HG02870 (cell line): ENCODE measurements around the gene CELSR3.

ENCODE experiments used
- ATAC-seq: cut with Tn5 transposase; IDR thresholded peaks from one replicate; pipeline ENCODE4 v1.9.1; 2021; ENCODE audit warnings: mild to moderate bottlenecking, moderate library complexity; ENCODE audit not compliant: unreplicated experiment

CELSR3 gene

DNA sequence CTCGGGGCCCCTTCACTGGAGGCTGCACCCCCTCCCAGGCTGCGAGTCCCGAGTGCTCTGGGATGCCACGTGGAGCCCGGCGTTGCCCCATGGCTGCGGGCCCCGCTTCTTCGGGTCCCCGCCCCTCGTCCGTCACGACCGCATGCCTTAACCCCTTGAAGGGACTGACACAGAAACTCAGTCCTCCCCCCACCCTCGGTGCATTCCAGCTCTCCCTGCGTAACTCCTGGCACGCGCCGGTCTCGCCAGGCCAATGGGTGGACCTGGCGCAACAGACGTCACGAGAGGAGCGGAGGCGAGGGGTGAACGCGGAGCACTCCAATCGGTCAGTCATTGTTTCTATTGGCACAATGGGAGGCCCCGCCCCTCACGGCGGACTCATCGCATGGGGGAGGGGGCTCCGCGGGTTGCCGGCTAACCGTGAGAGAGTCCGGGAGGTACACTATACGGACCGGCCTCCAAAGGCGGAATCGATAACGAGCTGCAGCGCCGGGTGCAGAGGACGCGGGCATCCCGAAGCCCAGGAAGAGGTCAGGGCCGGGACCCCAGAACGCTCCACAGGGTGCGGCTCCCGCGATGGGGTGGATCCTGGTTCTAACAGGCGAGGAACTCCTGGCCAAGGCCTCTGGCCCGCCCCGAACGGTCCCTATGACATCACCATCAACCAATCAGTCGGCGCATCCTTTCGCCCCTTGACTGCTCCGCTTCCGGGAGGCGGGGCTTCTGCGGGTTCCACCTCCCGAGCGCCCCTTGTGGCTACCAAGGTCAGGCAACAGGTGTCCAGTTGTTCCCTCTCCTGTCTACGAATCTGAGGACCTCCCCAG, 1.0 kb upstream of the CELSR3 start:
- peak; percentile 81 for ATAC-seq

DNA sequence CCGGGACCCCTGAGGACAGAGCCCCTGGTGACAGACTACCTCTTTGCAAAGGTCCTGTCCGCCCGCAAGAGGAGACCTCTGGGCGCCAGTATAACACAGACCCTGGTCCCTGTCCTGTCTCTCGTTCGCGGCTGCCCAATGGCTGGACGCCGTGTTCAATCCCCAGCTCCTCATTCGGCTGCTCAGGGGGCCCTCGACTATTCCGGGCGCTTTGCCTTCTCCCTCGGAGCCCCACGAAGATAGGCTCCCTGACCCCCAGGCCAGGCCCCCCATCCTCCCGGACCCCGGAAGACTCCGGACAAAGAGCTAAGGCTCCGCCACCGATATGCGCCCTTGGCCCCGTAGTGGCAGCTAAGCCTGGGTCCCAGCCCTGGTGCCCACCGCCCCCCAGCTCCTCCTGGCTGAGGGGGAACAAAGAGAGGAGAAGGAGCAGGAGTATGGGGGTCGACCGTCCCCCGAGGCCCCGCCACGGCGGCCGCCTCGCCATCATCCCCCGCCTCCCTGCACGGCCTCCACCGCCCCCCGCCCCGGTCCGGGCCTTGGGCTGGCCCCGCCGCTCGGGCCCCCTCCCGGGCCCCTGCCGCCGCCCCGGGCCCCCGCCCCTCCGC, 437 bp downstream of the CELSR3 start:
- ATAC-seq: no peak

DNA sequence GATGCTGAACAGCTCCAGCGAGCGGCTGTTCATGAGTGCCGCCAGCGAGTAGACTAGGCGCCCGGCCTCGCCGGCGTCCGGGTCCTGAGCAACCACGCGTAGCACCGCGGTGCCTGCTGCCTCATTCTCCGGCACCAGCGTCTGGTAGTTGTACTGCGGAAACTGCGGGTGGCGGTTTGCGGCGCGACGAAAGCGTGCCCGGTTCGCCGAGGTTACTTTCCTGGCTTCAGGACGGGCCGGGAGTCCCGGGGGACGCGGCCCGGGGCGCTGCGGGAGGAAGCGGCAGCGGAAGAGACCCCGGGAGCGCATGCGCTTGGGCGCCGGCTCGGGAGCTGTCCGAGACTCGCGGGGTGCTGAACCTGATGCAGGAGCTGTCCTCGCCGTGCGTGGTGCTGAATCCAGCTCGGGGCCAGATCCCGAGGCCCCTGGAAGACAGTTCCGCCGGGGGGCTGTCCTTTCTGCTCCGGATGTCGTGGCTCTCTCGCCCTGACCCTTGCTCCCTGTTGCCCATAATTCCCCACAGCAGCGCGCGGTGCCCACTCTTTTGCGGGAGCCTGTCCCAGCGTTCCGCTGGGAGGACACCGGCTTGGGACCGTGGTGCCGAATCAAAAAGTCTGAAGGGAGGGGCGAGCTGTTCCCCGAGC, 1.1 kb downstream of the CELSR3 start:
- ATAC-seq: no peak

DNA sequence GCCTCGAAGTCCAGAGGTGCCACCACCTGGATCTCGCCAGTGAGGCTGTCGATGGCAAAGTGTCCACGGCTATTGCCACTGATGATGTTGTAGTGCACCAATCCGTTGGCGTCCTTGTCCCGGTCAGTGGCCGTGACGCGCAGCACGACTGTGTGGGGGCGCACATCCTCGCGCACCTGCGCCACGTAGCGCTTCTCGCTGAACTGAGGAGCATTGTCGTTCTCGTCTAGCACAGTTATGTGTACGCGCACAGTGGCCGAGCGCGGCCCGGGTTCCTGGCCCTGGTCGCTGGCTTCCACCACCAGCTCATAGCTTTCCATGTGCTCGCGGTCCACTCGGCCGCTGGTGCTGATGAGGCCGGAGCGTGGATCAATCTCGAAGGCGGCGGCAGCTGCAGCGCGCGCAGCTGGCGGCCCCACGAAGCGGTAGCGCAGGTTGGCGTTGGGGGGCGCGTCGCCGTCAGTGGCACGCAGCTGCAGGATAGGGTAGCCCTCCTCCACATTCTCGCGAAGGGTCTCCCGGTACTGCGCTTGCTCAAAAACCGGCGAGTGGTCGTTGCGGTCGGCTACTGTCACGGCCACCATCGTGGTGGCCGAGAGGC, 1.8 kb downstream of the CELSR3 start:
- no peak for ATAC-seq

DNA sequence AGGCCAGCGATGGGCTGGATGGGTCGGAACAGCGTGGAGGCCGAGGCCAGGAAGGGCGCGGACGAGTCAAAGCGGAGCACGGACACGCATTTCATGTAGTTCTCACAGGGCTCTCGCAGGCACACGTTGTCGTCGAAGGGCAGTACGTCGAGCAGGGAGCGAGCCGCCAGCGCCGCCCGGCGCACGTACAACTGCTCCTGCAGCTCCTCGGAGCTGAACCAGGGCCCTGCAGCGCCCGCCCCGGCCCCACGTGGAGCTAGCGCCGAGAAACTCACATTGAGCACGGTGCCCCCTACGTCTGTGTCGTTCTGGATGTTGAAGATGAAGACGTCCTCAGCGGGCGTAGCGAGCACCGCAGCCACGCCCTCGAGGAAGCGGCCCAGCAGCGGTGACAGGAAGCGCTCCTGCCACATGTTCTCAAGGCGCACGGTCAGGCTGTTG, 5.8 kb downstream of the CELSR3 start:
- ATAC-seq: no peak

DNA sequence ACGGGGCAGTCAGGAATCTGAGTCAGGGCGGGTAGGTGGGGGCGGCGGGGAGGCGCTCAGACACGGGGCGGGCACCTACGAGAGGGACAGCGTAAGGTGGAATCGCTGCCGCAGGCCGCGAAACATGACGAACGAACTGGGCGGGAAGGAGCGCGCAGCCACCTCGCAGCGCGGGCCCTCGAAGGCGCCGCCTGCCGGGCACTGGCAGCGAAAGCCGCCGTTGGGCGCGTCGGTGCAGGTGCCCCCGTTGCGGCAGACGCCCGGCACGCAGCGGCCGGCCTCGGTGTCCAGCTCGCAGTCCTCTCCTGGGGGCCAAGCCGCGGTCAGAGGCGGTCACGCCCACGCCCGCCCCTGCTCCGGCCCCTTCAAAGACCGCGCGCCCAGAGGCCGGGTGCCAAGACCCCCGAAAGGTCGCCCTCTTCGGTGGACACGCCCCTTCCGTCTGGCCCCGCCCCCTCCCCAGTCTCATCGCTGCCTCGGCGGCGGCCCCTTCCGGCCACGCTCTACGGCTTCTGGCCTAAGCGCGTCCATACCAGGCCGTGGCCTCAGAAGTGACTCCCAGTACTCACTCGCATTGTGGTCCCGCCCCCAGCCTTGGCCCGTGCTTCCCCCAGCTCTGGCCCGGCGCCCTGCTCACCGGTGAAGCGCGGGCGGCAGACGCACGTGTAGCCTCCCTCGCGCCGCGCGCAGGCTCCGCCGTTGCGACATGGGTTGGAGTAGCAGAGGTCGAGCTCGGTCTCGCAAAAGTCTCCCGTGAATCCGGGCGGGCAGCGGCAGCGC, 6.4 kb downstream of the CELSR3 start:
- ATAC-seq: peak; percentile 50

DNA sequence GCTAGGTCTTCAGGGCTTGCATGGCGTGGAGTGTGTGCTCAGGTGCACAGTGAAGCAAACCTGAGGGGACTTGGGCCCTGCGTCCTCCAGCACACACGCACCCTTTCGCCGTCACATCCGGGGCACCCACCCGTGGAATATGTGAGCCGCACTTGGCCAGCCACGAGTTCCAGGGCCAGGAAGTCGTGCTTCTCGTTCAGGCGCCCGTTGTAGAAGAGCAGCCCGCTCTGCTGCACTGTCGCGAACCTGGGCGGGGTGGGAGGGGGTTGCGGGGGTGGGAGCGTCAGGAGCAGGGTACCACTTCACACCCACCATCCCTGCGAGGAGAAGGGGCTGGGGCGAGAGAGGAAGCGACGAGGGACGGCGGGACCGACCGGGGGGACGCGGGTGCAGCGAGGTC, 7.1 kb downstream of the CELSR3 start:
- no peak for ATAC-seq

DNA sequence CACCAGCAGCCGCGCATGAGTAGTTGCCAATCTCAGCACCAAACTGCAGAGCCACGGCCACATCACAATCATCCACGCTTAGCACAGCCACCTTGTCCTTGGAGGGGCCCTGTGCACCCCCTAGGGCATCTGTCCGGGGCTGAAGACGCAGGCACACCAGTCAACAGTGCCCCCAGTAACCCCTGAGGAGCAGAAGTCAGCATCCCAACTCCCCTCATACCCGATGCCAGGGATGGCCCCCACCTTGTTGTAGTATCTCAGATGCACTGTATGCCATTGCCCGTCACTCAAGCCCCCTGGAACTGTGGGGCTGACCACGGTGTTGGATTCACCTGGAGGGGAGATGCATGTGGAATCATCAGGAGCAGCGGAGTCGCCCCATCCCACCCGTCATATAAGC, 7.6 kb downstream of the CELSR3 start:
- ATAC-seq: no peak

DNA sequence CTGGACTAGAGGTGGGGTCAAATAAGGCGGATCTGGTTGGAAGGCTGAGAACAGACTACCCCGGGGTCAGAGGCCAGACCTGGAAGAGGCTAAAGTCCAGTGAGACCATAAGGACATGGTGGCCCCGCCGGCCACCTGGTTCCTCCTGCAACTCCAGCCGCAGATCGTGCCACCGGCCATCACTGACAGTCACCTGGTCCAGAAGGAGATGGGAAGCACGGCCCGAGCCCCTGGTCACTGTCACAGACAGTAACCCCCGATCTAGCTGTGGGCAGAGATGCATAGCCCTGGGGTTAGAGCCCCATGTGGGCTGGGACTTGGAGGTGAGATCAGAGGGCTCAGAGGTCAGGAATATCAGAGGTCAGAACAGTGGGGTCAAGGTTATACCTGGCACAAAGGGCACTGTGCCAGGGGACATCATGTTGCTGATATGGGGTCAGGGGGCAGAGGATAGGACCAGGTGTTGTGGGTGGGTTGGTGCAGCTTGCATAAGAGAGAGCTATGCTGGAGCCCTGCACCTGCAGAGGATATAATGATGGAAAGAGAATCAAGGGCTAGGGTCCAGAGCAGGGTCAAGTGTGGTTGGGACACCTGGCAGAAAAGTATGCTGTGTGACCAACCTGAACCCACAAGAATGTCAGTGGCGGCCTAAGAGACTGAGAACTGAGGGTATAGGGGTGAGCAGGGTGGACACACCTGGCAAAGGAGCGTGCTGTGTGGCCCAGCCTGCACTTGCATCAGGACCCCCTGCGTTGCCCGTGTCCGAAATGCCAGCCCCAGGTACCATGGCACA, 9.6 kb downstream of the CELSR3 start:
- no peak for ATAC-seq

DNA sequence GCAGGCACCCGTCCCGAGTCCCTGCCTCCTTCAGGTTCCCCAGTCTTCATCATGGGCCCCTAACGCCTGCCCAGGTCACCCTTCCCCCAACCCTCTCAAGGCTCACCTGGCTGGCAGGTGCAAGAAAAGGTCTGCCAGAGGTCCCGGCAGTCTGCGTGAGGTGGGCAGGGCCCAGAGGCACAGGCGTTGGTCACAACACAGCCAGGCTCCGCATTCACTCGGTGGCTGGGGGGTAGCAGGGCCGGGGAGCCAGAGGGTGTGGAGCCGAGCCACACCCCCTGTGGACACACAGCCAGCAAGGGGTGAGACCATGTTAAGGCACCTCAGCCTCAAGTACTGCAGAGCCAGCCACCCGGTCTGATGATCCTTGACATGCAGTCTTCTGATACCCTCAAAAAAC, 10.9 kb downstream of the CELSR3 start:
- no peak for ATAC-seq

DNA sequence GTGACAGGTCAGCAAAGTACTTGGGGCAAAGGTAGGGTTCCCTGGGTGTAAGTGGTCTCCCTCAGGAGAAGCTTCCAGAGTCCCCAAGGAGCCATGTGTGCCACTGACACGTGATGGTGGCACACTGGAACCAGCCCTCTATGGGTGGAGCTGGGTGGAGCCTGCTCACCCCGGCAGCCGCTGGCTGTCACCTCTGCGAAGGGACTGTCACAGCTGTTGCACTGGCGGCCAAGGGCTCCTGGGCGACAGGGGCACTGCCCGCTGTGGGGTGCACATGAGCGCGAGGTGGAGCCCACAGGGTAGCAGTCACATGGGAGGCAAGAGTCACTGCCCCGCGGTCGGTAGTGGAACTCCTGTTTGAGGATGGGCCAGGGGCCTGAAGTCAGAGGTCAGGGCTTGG, 12.0 kb downstream of the CELSR3 start:
- ATAC-seq: no peak

DNA sequence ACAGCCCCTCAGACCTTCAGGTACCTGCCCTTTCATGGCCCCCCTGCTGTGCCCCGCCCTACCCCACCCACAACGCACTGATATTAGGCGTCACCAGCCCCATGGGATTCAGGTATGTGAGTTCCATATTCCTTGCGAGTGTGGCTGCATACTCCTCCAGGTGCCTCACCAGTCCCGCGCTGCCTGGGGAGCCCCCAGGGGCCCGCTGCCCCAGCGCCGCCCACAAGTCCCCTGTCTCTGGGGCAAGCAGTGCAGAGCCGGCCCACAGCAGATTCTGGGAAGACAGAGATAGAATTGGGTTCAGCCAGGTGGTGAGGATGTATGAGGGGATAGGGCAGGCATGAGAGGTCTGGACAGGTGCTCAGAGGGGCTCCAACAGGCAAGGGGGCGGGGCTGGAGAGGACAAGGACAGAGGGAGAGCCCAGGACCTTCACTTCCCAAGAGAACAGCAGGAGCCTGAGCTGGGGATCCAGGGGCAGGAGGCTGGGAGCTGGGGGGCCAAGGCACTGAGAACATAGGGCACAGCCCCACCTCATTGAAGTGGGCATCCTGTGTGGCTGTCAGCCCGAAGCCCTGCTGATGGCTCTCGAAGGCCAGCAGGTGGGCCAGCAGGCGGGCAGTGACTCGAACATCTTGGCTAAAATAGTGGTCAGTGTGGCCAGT, 14.4 kb downstream of the CELSR3 start:
- no peak for ATAC-seq

DNA sequence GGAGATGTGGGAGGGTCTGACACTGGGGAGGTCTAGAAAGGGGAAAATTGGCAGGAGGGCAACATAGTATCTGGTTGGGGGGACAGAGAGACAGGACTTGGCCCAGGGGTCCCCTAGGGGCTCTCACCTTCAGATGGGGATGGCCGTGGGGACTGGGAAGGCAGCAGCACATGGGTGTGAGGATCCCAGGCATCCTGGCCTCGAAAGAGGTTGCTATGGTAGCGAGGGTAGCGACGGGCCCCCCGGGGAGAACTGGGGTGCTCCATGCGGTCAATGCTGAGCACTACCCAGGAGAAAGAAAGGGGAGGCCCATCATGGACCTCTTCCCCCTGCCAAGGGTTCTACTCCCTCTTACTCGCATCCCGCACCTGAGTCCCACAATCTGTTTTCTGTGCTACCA, 15.0 kb downstream of the CELSR3 start:
- ATAC-seq: no peak

DNA sequence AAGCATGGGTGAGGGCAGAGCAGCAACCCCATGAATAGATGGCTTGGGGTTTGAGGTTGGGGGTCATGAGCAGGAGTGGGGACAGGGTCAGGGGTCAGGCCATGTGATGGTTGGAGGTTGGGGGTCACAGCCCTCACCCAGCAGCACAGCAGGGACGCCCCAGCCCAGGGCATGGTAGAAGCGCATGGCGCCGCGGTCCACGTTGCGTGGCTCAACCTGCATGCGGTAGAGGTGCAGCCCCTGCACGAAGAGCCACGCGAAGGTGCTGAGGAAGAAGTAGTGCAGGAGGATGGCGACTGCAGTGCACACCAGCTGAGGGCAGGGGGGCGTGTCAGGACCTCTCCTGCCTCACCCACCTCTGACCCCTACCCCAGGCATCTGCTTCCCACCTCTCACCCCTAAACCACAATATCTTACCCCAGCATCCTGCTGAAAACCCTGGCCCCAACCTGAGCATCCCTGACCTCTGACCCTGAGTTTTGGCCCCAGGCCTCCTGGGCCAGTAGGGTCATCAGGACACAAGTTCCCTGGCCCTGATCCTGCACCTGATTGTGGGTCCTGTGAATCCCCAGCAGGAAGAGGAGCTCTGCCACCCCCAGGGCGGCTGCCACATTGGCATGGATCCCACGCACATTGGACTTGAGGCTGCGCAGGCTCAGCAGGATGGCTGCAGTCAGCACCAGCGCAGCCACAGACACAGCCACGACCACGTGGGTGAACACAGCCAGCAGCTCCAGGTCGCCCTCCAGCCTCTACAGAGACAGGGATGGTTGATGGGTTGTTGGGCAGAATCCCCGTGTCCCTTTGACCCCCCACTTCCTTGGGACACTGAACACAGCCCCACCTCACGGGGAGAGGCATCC, 17.6 kb downstream of the CELSR3 start:
- ATAC-seq: no peak

DNA sequence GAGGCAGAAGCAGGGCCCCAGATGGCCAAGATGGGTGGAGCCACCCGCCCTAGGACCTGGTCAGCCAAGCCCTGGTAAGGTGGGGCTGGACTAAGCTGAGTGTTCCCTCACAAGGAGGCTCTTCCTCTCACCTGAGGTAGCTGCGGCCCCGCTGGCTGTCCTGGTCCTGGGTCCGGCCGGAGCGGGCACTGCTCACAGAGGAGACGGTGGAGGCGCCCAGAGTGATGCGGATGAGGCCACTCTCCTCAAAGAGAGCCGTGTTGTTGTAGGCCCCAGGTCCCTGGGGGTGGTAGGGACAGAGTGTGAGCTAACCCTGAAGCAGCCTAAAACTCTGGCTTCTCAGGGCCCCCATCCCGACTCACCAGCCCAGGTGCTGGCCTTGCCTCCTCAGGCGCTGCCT, 20.1 kb downstream of the CELSR3 start:
- no peak for ATAC-seq

DNA sequence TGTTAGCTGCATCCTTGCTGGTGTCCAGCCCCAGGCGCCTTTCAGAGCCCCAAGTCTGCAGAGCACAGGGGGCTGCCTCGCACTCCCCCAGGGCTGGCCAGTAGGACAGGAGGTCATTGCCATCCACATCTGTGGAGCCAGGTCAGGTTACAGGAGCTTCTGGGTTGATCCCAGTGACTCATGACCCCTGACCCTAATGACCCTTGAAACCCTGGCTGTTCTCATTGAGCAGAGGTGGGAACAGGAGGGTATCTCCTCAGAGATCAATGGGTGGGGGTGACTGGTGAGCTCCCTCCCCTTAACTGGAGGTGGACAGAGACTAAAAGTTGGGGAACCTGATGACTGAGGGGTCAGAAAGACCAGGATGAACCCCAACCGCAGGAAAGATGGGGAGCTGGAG, 21.3 kb downstream of the CELSR3 start:
- no peak for ATAC-seq

DNA sequence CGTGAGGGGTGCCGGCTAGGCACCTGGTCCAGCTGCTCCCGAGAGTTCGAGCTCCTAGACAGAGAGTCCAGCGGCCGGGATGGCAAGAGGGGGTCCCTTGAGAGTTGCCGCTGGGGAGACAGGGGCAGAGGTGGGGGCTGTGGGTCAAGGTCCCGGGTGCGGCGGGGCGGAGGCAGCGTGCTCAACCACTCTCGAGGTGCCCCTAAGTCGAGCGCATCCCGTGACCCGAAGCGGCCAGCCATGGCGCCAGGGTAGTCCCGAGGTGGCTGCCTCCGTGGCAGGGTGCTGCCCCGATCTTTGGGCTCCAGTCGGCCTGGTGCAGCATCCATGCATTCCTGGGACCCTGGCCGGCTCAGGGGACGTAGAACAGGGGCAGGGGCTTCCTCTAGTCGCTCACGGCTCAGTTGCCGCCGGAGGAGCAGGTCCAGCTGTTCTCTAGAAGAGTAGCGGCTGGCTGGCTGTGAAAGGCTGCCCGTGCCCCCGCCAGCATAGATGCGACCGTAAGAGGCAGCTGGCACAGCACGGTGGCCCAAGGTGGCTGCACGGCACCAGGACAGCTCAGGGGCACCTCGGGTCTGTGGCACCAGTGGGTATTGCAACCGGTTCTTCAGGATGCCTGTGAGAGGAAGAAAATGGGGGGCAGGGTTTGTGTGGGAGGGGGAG, 22.6 kb downstream of the CELSR3 start:
- ATAC-seq: no peak

DNA sequence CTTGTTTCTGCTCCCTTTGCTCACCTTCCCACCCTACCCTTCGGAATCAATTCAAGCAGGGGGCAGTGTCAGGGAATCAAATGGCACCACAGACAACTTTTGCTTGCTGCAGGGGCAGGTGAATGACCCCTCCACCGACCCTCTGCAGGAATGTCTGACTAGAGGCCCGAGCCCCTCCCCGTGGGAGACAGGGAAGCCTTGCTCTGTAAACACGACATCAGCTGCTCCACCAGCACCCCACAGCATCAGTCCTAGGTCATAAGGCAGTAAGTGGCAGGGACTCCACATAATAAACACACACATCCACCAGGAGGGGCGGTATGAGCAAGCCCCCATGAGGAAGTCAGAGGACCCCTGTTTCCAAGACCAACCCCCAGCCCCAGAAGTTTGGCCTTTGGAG, 25.4 kb downstream of the CELSR3 start:
- no peak for ATAC-seq
